GM23248 (cell line): ENCODE data around the gene PPP4R2.

Experiments used
- EZH2 ChIP-seq: fragments of 200-600 bp; sonication (generic); IDR thresholded peaks from 2 replicates; pipeline ENCODE4 v1.6.1; 2018; ENCODE audit warnings: antibody characterized with exemption, mild to moderate bottlenecking; ENCODE audit not compliant: insufficient read depth, poor library complexity, severe bottlenecking
- EZH2phosphoT487 ChIP-seq: fragments of 200-600 bp; sonication (generic); IDR thresholded peaks from 2 replicates; pipeline ENCODE4 v1.6.1; 2018; ENCODE audit warnings: antibody characterized with exemption, moderate library complexity, mild to moderate bottlenecking, low read depth; ENCODE audit not compliant: insufficient read depth

- TF ChIP-seq EZH2phosphoT487 (no peak), EZH2 (no peak)
Measured at GRCh38 chr3:73108750-73109149, 112.1 kb downstream of the PPP4R2 start.
